CD14-positive monocyte (primary cell): ENCODE data around the gene RYR3. TPM values are rescaled to one million over a fixed set of nuclear protein-coding genes. Genes with fewer than 3 reads are reported as not detected.
"Not testable (repeated sequence)": the region's sequence is repeated elsewhere in the genome, so short reads cannot be mapped to it uniquely, and the experiment has no call there.

Experiments used
- DNase-seq, 3 donors: peaks; one replicate each; pipeline ENCODE4 v3.0.0-alpha.2; 2011 to 2022
- H2AFZ ChIP-seq: 2 replicates; pipeline ENCODE4 v1.6.0; 2012; ENCODE audit warnings: mild to moderate bottlenecking, low read depth, low read length, inconsistent platforms; ENCODE audit not compliant: insufficient read depth, poor library complexity, severe bottlenecking
- H3K27ac ChIP-seq, 2 donors: 1 replicate in 1 of 2; 2 replicates in 1 of 2; pipeline ENCODE4 v1.5.1; 2012 to 2013; ENCODE audit warnings: low read length in 2 of 2, control low read depth in 1 of 2, inconsistent platforms in 1 of 2, low read depth in 1 of 2, mild to moderate bottlenecking in 1 of 2
- H3K27me3 ChIP-seq, 2 donors: one replicate each; pipeline versions ENCODE4 v1.6.0 to v1.6.1; 2011 to 2013; ENCODE audit warnings: low read length in 2 of 2; ENCODE audit not compliant: control insufficient read depth in 2 of 2, insufficient read depth in 2 of 2
- H3K36me3 ChIP-seq, 2 donors: replicated peaks in 1 of 2; 1 replicate in 1 of 2; 2 replicates in 1 of 2; pipeline versions ENCODE4 v1.5.1 to v1.6.1; 2012 to 2013; ENCODE audit warnings: low read length in 2 of 2, control low read depth in 1 of 2, inconsistent platforms in 1 of 2, mild to moderate bottlenecking in 1 of 2; ENCODE audit not compliant: insufficient read depth in 2 of 2, control insufficient read depth in 1 of 2
- H3K4me1 ChIP-seq, 2 donors: 1 replicate in 1 of 2; 2 replicates in 1 of 2; pipeline versions ENCODE4 v1.5.1 to v1.6.1; 2012 to 2013; ENCODE audit warnings: low read length in 2 of 2, control low read depth in 1 of 2, inconsistent platforms in 1 of 2, mild to moderate bottlenecking in 1 of 2, moderate library complexity in 1 of 2; ENCODE audit not compliant: insufficient read depth in 2 of 2, control insufficient read depth in 1 of 2
- H3K4me2 ChIP-seq: replicated peaks from 2 replicates; pipeline ENCODE3; 2012; ENCODE audit warnings: low read length, moderate library complexity, mild to moderate bottlenecking; ENCODE audit not compliant: poor library complexity, severe bottlenecking; ENCODE audit errors: extremely low read depth
- H3K4me3 ChIP-seq, 3 experiments: fragments of 200-600 bp in 1 of 3; sonication (generic) in 1 of 3; replicated peaks in 1 of 3; 1 replicate in 2 of 3; 2 replicates in 1 of 3; pipeline ENCODE4 v1.5.1; 2011 to 2013; ENCODE audit warnings: low read length in 3 of 3, mild to moderate bottlenecking in 3 of 3, control low read depth in 2 of 3, low read depth in 2 of 3, inconsistent platforms in 1 of 3, moderate library complexity in 1 of 3
- H3K79me2 ChIP-seq: 2 replicates; pipeline ENCODE4 v1.6.0; 2012; ENCODE audit warnings: mild to moderate bottlenecking, control low read depth, inconsistent platforms, low read length, moderate library complexity; ENCODE audit not compliant: insufficient read depth
- H3K9ac ChIP-seq: 2 replicates; pipeline ENCODE4 v1.6.0; 2017; ENCODE audit warnings: low read length, mild to moderate bottlenecking; ENCODE audit not compliant: insufficient read depth, poor library complexity, severe bottlenecking
- H3K9me3 ChIP-seq, 2 donors: replicated peaks in 1 of 2; 1 replicate in 1 of 2; 2 replicates in 1 of 2; pipeline versions ENCODE4 v1.5.1 to v1.6.1; 2012 to 2013; ENCODE audit warnings: low read length in 2 of 2, control low read depth in 1 of 2; ENCODE audit not compliant: control insufficient read depth in 1 of 2, insufficient read depth in 1 of 2
- H4K20me1 ChIP-seq: 2 replicates; pipeline ENCODE4 v1.6.0; 2012; ENCODE audit warnings: mild to moderate bottlenecking, low read length, control low read depth, moderate library complexity; ENCODE audit not compliant: insufficient read depth
- H3K27ac Mint-ChIP-seq, 7 donors: one replicate each; pipeline ENCODE4 v1.8.0; 2020; ENCODE audit warnings: mild to moderate bottlenecking in 7 of 7, mixed read lengths in 7 of 7, moderate library complexity in 6 of 7, inconsistent platforms in 2 of 7
- H3K27me3 Mint-ChIP-seq, 3 donors: one replicate each; pipeline ENCODE4 v1.8.0; 2021 to 2022; ENCODE audit warnings: low read depth in 3 of 3, mild to moderate bottlenecking in 3 of 3, mixed read lengths in 3 of 3, moderate library complexity in 3 of 3, inconsistent platforms in 1 of 3
- H3K36me3 Mint-ChIP-seq, 2 donors: one replicate each; pipeline ENCODE4 v1.8.0; 2020; ENCODE audit warnings: mixed read lengths in 2 of 2, inconsistent platforms in 1 of 2, mild to moderate bottlenecking in 1 of 2
- H3K4me1 Mint-ChIP-seq: one replicate; pipeline ENCODE4 v1.8.0; 2020; ENCODE audit warnings: mild to moderate bottlenecking, mixed read lengths
- H3K4me3 Mint-ChIP-seq, 2 donors: one replicate each; pipeline ENCODE4 v1.8.0; 2020; ENCODE audit warnings: mild to moderate bottlenecking in 2 of 2, mixed read lengths in 2 of 2, moderate library complexity in 1 of 2
- H3K9me3 Mint-ChIP-seq, 7 donors: one replicate each; pipeline ENCODE4 v1.8.0; 2020 to 2022; ENCODE audit warnings: mixed read lengths in 7 of 7, mild to moderate bottlenecking in 6 of 7, moderate library complexity in 6 of 7, inconsistent platforms in 2 of 7
- WGBS: methylation state at CpG from one replicate; pipeline ENCODE4 v1.1.5; 2013; ENCODE audit warnings: missing lambda C conversion rate; ENCODE audit not compliant: insufficient coverage; 5-methylcytosine and 5-hydroxymethylcytosine counted together
- intact Hi-C, 2 donors: fragments of 100-400 bp; cut with micrococcal nuclease; formaldehyde crosslinking; loops; one replicate each; pipeline versions ENCODE4 v1.15.0 to v1.15.1; 2023
- polyA plus RNA-seq, 3 donors: library from polyadenylated mRNA; depleted of rRNA in 1 of 3; unstranded in 2 of 3; stranded (reverse) in 1 of 3; fragments of 300-500 nt in 2 of 3; fragments of >200 nt in 1 of 3; fragmentation: Illumina TruSeq in 2 of 3; gene quantifications; 1 replicate in 2 of 3; 2 replicates in 1 of 3; pipeline ENCODE4 v1.2.3, GENCODE V29; 2012 to 2021
- TF ChIP-seq, protein P1 (sequence below): fragments of 200-600 bp; IDR thresholded peaks from one replicate; pipeline ENCODE4 v1.8.0; 2022; ENCODE audit warnings: antibody characterized with exemption, mild to moderate bottlenecking

Gene RYR3
- polyA plus RNA-seq, 3 donors, result not detected

DNA sequence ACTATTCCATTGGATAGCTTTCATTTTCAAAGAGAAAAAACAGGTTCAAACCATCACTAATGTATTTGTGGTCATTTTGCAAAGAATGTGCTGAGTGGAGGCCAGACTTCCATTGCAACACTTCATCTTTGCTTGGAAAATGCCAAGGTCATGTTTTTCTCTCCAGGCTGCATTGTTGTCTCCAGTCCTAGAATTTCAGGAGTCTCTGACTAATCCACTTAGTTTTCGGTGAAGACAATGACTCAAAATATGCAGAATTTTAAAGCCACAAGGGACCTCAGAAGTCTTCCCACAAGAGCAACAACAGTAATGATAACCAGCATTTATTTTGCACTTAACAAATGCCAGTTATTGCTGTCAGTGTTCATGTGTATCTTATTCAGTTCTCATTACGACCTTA is 277.0 kb downstream of the RYR3 start:
- Histone ChIP-seq H3K4me3 (no peak overlapping the region), H3K27me3 (no peaks in the 10 kb centered on the region), H4K20me1 (no peaks in the 10 kb centered on the region), H3K9me3 (no peaks in the 10 kb centered on the region), H3K79me2 (no peaks in the 10 kb centered on the region), H3K36me3 (no peaks in the 10 kb centered on the region), H3K4me2 (no peak overlapping the region), H3K9ac (no peak overlapping the region), H3K4me1 (no peaks in the 10 kb centered on the region), H2AFZ (no peak overlapping the region), H3K27ac (no peak overlapping the region)
- no peaks in the 10 kb centered on the region for H3K4me1 Mint-ChIP-seq
- H3K27me3 Mint-ChIP-seq, result peaks cover 0 to 5% (median 4%) of the 10 kb centered on the region in 3 donors
- H3K27ac Mint-ChIP-seq, result no peak overlapping the region
- no peak overlapping the region for H3K4me3 Mint-ChIP-seq
- H3K36me3 Mint-ChIP-seq, result no peaks in the 10 kb centered on the region
- intact Hi-C loops, result no loop called here
- no peak for DNase-seq
- peaks cover 0 to 6% (median 3%) of the 10 kb centered on the region in 7 donors for H3K9me3 Mint-ChIP-seq
- TF ChIP-seq, protein P1, sequence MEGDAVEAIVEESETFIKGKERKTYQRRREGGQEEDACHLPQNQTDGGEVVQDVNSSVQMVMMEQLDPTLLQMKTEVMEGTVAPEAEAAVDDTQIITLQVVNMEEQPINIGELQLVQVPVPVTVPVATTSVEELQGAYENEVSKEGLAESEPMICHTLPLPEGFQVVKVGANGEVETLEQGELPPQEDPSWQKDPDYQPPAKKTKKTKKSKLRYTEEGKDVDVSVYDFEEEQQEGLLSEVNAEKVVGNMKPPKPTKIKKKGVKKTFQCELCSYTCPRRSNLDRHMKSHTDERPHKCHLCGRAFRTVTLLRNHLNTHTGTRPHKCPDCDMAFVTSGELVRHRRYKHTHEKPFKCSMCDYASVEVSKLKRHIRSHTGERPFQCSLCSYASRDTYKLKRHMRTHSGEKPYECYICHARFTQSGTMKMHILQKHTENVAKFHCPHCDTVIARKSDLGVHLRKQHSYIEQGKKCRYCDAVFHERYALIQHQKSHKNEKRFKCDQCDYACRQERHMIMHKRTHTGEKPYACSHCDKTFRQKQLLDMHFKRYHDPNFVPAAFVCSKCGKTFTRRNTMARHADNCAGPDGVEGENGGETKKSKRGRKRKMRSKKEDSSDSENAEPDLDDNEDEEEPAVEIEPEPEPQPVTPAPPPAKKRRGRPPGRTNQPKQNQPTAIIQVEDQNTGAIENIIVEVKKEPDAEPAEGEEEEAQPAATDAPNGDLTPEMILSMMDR, result no peak
- WGBS, result 82% methylated on average over 1 of the region's 2 CpGs

DNA sequence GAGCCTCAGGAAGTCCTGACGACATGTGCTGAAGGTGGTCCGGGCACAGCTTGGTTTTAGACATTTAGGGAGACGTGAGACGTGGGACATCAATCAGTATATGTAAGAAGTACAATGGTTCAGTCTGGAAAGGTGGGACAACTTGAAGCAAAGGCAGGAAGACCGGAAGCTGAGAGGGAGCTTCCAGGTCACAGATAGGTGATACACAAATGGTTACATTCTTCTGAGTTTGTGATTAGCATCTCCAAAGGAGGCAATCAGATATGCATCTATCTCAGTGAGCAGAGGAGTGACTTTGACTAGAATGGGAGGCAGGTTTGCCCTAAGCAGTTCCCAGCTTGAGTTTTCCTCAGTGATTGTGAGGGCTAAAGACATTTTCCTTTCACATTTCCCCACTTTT is 282.1 kb downstream of the RYR3 start:
- WGBS, result 98% methylated on average over 5 of the region's 5 CpGs
- Mint-ChIP-seq H3K36me3 (no peaks in the 10 kb centered on the region), H3K4me3 (no peak overlapping the region), H3K27me3 (peaks cover 0 to 4% (median 2%) of the 10 kb centered on the region in 3 donors), H3K9me3 (peaks cover 0 to 6% (median 3%) of the 10 kb centered on the region in 7 donors), H3K27ac (no peak overlapping the region), H3K4me1 (no peaks in the 10 kb centered on the region)
- no peak overlapping the region for H3K4me2 ChIP-seq
- H3K79me2 ChIP-seq, result no peaks in the 10 kb centered on the region
- no peak overlapping the region for H2AFZ ChIP-seq
- no peak overlapping the region for H3K4me3 ChIP-seq
- intact Hi-C loops, result no loop called here
- H3K9ac ChIP-seq, result no peak overlapping the region
- no peaks in the 10 kb centered on the region for H3K36me3 ChIP-seq
- H3K4me1 ChIP-seq, result no peaks in the 10 kb centered on the region
- no peaks in the 10 kb centered on the region for H4K20me1 ChIP-seq
- no peaks in the 10 kb centered on the region for H3K27me3 ChIP-seq
- no peaks in the 10 kb centered on the region for H3K9me3 ChIP-seq
- no peak overlapping the region for H3K27ac ChIP-seq
- no peak for DNase-seq
- TF ChIP-seq, protein P1, result no peak

DNA sequence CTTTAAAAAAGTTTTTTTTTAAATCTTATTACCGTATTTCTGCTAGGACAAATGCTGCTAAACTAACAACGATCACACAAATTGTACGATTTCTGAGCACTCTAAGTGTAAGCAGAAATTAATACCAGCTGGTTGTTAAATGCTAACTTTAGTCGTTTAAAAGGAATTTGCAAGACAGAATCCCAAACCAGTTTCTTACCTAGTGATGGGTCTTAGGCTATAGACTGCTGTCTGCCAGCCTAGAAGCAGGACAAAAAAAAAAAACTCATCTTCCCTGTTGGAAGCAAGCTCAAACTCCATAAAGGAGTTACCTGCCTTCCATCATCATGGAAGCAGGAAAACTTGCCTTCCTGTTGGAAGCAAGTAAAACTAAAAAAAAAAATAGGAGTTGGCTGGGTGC is 287.6 kb downstream of the RYR3 start:
- H3K27ac Mint-ChIP-seq, result peak overlapping the region in 1 of 7 donors; percentile 53
- H3K79me2 ChIP-seq, H3K9me3 ChIP-seq, H3K27me3 ChIP-seq, H3K4me3 ChIP-seq, H3K36me3 Mint-ChIP-seq, H3K4me1 ChIP-seq, H2AFZ ChIP-seq, H3K27me3 Mint-ChIP-seq, intact Hi-C loops, H3K9ac ChIP-seq, H3K36me3 ChIP-seq, H3K9me3 Mint-ChIP-seq, H3K4me1 Mint-ChIP-seq, H4K20me1 ChIP-seq, H3K4me3 Mint-ChIP-seq, DNase-seq, H3K4me2 ChIP-seq, H3K27ac ChIP-seq: not testable (repeated sequence)
- 80% methylated on average over 1 of the region's 4 CpGs for WGBS
